WTC11 (cell line): Measurements from ENCODE around the gene EMC6. TPM values are rescaled to one million over a fixed set of nuclear protein-coding genes. Genes with fewer than 3 reads are reported as not detected.

ENCODE experiments used
- ATAC-seq: fragments of 200-7000 bp; cut with Tn5 transposase; 2 replicates; pipeline ENCODE4 v1.10.0; 2021; ENCODE audit warnings: mild to moderate bottlenecking, moderate library complexity
- CTCF ChIA-PET: fragments of 300-600 bp; sonication (Branson Sonifier 250); formaldehyde crosslinking; loops from one replicate; lab custom pipeline; 2021; ENCODE audit warnings: antibody characterized with exemption; lab: Charles Lee
- POLR2A ChIA-PET: fragments of 350-600 bp; sonication (Branson Sonifier 250); formaldehyde crosslinking; loops from one replicate; lab custom pipeline; 2021; ENCODE audit warnings: antibody characterized with exemption; lab: Charles Lee
- DNase-seq: peaks from one replicate; pipeline ENCODE4 v3.0.0; 2021; ENCODE audit warnings: low spot score
- H3K27ac Mint-ChIP-seq: 2 replicates; pipeline ENCODE4 v1.8.0; 2021; ENCODE audit warnings: mixed read lengths
- H3K27me3 Mint-ChIP-seq: 2 replicates; pipeline ENCODE4 v1.8.0; 2021; ENCODE audit warnings: low read depth, mild to moderate bottlenecking, moderate library complexity, mixed read lengths
- H3K36me3 Mint-ChIP-seq: 2 replicates; pipeline ENCODE4 v1.8.0; 2021; ENCODE audit warnings: mixed read lengths
- H3K4me1 Mint-ChIP-seq: 2 replicates; pipeline ENCODE4 v1.8.0; 2022; ENCODE audit warnings: mixed read lengths
- H3K4me3 Mint-ChIP-seq: 2 replicates; pipeline ENCODE4 v1.8.0; 2021; ENCODE audit warnings: mild to moderate bottlenecking, moderate library complexity, mixed read lengths
- H3K9me3 Mint-ChIP-seq: 2 replicates; pipeline ENCODE4 v1.8.0; 2021; ENCODE audit warnings: mixed read lengths
- ARID4B ChIP-seq: sonication (generic); formaldehyde crosslinking; IDR thresholded peaks from 2 replicates; pipeline ENCODE4 v1.8.0; 2023; ENCODE audit warnings: missing genetic modification reagents, mild to moderate bottlenecking, borderline replicate concordance
- ATF3 ChIP-seq: sonication (generic); formaldehyde crosslinking; conservative IDR thresholded peaks from 2 replicates; pipeline ENCODE4 v1.8.1; 2022; ENCODE audit warnings: mild to moderate bottlenecking, missing genetic modification reagents
- CBFB ChIP-seq: sonication (generic); formaldehyde crosslinking; IDR thresholded peaks from 2 replicates; pipeline ENCODE4 v1.8.1; 2022; ENCODE audit warnings: mild to moderate bottlenecking, low read depth, missing genetic modification reagents
- E2F4 ChIP-seq: sonication (generic); formaldehyde crosslinking; IDR thresholded peaks from 2 replicates; pipeline ENCODE4 v1.8.1; 2022; ENCODE audit warnings: low read depth, mild to moderate bottlenecking, moderate library complexity, missing genetic modification reagents, borderline replicate concordance
- ELF4 ChIP-seq: sonication (generic); formaldehyde crosslinking; IDR thresholded peaks from 2 replicates; pipeline ENCODE4 v1.8.1; 2022; ENCODE audit warnings: low read depth, mild to moderate bottlenecking, moderate library complexity, missing genetic modification reagents
- KAT7 ChIP-seq: sonication (generic); formaldehyde crosslinking; IDR thresholded peaks from 2 replicates; pipeline ENCODE4 v1.8.1; 2023; ENCODE audit warnings: missing genetic modification reagents, mild to moderate bottlenecking, borderline replicate concordance
- NR1H2 ChIP-seq: sonication (generic); formaldehyde crosslinking; IDR thresholded peaks from 2 replicates; pipeline ENCODE4 v1.9.0; 2021; ENCODE audit warnings: mild to moderate bottlenecking, moderate library complexity, missing genetic modification reagents
- SMAD4 ChIP-seq: sonication (generic); formaldehyde crosslinking; IDR thresholded peaks from 2 replicates; pipeline ENCODE4 v1.8.0; 2022; ENCODE audit warnings: mild to moderate bottlenecking, missing genetic modification reagents
- TEAD1 ChIP-seq: sonication (generic); formaldehyde crosslinking; IDR thresholded peaks from 2 replicates; pipeline ENCODE4 v1.8.0; 2022; ENCODE audit warnings: mild to moderate bottlenecking, missing genetic modification reagents
- USF1 ChIP-seq: sonication (generic); formaldehyde crosslinking; IDR thresholded peaks from 2 replicates; pipeline ENCODE4 v1.8.0; 2022; ENCODE audit warnings: mild to moderate bottlenecking, missing genetic modification reagents
- ZNF425 ChIP-seq: fragments of 250-450 bp; sonication (Bioruptor Pico); conservative IDR thresholded peaks from 2 replicates; pipeline ENCODE4 v1.9.0; 2021; ENCODE audit warnings: mild to moderate bottlenecking
- ZNF671 ChIP-seq: fragments of 250-450 bp; sonication (Bioruptor Pico); IDR thresholded peaks from 2 replicates; pipeline ENCODE4 v1.8.0; 2021; ENCODE audit warnings: mild to moderate bottlenecking
- ZSCAN18 ChIP-seq: fragments of 250-450 bp; sonication (Bioruptor Pico); IDR thresholded peaks from 2 replicates; pipeline ENCODE4 v2.1.2; 2022; ENCODE audit warnings: mild to moderate bottlenecking, moderate library complexity
- total RNA-seq: library from RNA; stranded (reverse); gene quantifications from 3 replicates; pipeline ENCODE4 v1.2.3, GENCODE V29; 2021

EMC6 gene
- total RNA-seq, 1 experiment from 2014 or later, result 86.0 TPM

GRCh38 chr17:3639981-3640596 lies 28.5 kb upstream of the EMC6 start (continued):
- TF ChIP-seq ARID4B (CRISPR knock-in tag) (no peak), CBFB (CRISPR knock-in tag) (no peak), ZNF671 (CRISPR knock-in tag) (no peak), ZNF425 (CRISPR knock-in tag) (no peak), ZSCAN18 (no peak), ELF4 (CRISPR knock-in tag) (no peak), ATF3 (no peak), TEAD1 (CRISPR knock-in tag) (no peak)
- TF ChIP-seq, all 79 proteins: peak for 0

GRCh38 chr17:3641014-3641413 lies 27.6 kb upstream of the EMC6 start:
- H3K36me3 Mint-ChIP-seq, result peaks cover 3% of the 10 kb centered on the region; the same call in 1 of the 2 replicates
- no peak overlapping the region for H3K4me3 Mint-ChIP-seq
- ChIA-PET CTCF (interaction anchor here (0.7 to 1.0 kb wide), 2 partner anchors 39 to 205 kb away, joined by 3 read pairs; partner anchors contain the start of gene NCBP3), POLR2A (no interaction called here)
- no peak for ATAC-seq
- no peak for TF ChIP-seq E2F4 (CRISPR knock-in tag)
- no peak for TF ChIP-seq SMAD4 (CRISPR knock-in tag)
- no peak for TF ChIP-seq KAT7 (CRISPR knock-in tag)
- H3K4me1 Mint-ChIP-seq, result peaks cover 23% of the 10 kb centered on the region
- H3K9me3 Mint-ChIP-seq, result no peaks in the 10 kb centered on the region
- DNase-seq, result no peak
- no peaks in the 10 kb centered on the region for H3K27me3 Mint-ChIP-seq
- no peak overlapping the region; the same call in 1 of the 2 replicates for H3K27ac Mint-ChIP-seq

GRCh38 chr17:3641717-3642486 lies 26.7 kb upstream of the EMC6 start:
- no peak for TF ChIP-seq NR1H2
- 0 out of 2 replicates have a peak, but pooled peaks have one; percentile 15 for TF ChIP-seq USF1
- no peak overlapping the region for H3K27ac Mint-ChIP-seq

More at GRCh38 chr17:3641717-3642486, 26.7 kb upstream of the EMC6 start:
- Mint-ChIP-seq H3K9me3 (no peaks in the 10 kb centered on the region), H3K4me1 (peaks cover 23% of the 10 kb centered on the region), H3K27me3 (no peaks in the 10 kb centered on the region), H3K4me3 (no peak overlapping the region), H3K36me3 (peaks cover 3% of the 10 kb centered on the region; the same call in 1 of the 2 replicates)
- POLR2A ChIA-PET, result no interaction called here
- ATAC-seq (no peak), DNase-seq (no peak)
- CTCF ChIA-PET, result interaction anchor here (0.7 to 1.0 kb wide), 2 partner anchors 40 to 204 kb away, joined by 3 read pairs; partner anchors contain the start of gene NCBP3
